A549 treated with AZD9567 at 1 μM for 4 hours (cell line): ENCODE results near the gene TAF1B. TPM values are rescaled to one million over a fixed set of nuclear protein-coding genes. Genes with fewer than 3 reads are reported as not detected.

Experiments
- total RNA-seq: library from RNA; stranded (reverse); fragments of 200-300 nt; extraction: Qiagen RNA extraction; gene quantifications from 5 replicates; pipeline ENCODE4 v1.2.3, GENCODE V29; 2022; ENCODE audit not compliant: insufficient read depth

The TAF1B gene
- 21.2 to 39.0 TPM (median 26.9 TPM) in 5 replicates for total RNA-seq

DNA sequence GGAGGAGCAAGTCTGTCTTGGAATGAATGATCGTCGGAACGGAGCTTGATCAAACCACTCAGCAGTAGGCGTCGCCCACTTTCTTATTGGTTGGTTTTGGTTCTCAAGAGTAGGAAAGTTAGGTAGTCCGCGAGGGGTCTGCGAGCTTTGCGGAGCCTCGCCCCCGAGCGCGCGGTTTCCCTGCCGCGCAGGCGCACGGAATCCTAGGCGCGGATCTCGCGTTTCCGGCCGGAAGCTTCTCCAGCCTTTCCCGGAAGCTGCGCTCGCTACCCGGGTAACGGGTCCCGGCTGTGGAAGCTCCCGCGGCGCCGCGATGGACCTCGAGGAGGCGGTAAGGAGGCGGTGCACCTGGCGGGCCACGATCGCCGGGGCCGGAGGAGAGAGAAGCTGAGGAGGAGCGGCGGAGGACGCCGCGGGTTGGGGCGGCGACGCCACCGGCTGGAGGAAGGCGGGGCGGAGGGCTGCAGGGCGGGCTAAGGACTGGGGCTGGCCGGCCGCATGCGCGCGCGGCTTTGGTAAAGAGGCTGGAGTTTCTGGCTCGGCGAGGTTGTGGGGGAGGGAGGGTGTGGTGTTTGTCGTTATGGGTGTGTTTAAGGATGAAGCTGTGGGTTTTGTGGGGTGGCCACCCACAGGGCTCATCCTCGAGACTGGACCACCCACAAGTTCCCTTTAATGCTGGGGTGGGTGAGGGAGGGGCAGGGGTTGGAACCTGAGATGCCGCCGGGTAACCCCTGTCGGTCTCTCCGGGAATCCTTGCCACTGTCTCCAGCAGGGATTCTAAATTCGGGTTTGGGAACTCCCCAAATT, at the start of gene TAF1B:
Gene TAF1B (plus strand): TSS at position 246 of the 807 bp plus-strand sequence. CDS start 68 bp downstream, at position 314.

DNA sequence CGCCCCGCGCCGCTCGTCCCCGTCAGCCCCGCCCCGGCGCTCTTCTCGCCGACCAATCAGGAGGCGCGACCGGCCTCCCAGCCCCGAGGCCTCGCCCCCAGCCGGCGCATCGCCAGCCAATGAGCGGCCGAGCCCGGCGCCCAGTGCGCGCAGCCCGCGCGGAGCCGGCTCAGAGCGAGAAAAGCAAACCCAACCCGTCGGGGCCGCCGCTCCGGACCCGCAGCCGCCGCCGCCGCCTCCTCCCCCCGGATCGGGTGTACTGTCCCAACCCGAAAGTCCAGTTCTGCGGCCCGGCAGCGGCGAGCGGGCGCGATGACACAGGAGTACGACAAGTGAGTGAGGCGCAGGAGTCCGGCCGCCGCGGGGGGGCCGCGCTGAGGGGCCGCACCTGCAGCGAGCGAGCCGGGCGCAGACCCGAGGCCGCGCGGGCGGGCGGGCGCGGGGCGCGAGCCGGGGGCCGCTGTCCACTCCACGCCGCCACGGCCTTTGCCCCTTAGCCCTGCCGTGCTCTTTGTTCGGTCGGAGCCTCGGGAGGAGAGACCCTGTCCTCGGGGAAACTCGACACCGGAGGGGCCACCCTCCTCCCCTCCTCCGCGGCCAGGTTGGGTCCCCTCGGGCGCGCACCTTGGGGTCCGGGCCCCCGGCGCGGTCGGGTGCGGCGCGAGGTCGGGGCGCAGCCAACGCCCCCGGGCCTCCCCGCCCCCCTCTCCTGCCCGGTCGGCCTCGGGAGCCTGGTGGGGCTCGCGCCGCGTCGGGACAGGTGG, 108.4 kb downstream of the TAF1B start, which contains the start of gene GRHL1:
Gene GRHL1 (plus strand): TSS at position 172 of the 764 bp plus-strand sequence. CDS start 141 bp downstream, at position 313.

Other genes with a start within 250 kb of the TAF1B start
- gene YWHAQ, start 212.5 kb upstream of the TAF1B start, total RNA-seq, result 860 to 1,031 TPM (median 952 TPM) in 5 replicates
- gene GRHL1, start 108.2 kb downstream of the TAF1B start, total RNA-seq, result 0.59 to 1.3 TPM (median 1.1 TPM) in 4 of 5 replicates, not detected in the other
- 2.8 to 6.4 TPM (median 3.8 TPM) in 5 replicates for gene KLF11, start 200.1 kb downstream of the TAF1B start, total RNA-seq
- gene CYS1, start 236.9 kb downstream of the TAF1B start, total RNA-seq, result 1.2 to 1.9 TPM (median 1.4 TPM) in 5 replicates